ENCODE results near the gene C2CD4C.
"Not testable (repeated sequence)": the region's sequence is repeated elsewhere in the genome, so short reads cannot be mapped to it uniquely, and the experiment has no call there.

Gene C2CD4C

GRCh38 chr19:362154-362553, 46.8 kb downstream of the C2CD4C start:
- DNase-seq: no peak

DNA sequence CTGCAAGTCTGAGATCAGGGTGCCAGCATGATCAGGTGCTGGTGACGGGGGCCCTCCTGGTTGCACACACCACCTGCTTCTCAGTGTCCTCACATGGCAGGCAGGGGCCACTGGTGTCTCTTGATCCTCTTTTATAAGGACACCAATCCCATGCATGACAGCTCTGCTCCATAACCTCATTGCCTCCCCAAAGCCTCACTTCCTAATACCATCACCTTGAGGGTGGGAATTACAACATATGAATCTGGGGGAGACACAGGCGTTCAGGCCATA, 49.4 kb downstream of the C2CD4C start:
- DNase-seq: no peak

DNA sequence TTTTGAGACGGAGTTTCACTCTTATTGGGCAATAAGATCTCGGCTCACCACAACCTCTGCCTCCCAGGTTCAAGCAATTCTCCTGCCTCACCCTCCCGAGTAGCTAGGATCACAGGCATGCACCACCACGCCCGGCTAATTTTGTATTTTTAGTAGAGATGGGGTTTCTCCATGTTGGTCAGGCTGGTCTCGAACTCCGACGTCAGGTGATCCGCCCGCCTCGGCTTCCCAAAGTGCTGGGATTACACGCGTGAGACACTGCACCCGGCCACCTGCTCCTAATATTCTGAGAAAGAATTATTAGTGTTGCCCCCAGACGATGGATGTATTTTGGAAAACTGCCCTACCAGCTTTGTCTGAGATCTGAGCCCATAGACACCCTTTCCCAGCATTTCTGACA, 53.4 kb downstream of the C2CD4C start:
- DNase-seq: not testable (repeated sequence)

All from effector CD4-positive, alpha-beta T cell (primary cell).